Body of pancreas (tissue), 4 donors: ENCODE results near the gene CLDN8. TPM values are rescaled to one million over a fixed set of nuclear protein-coding genes. Genes with fewer than 3 reads are reported as not detected.

ENCODE experiments used
- ATAC-seq: fragments of 150-250 bp; one replicate; pipeline ENCODE4 v1.9.1; 2016
- DNase-seq, 4 donors: peaks; one replicate each; pipeline ENCODE4 v3.0.0-alpha.2; 2019
- H3K27ac ChIP-seq, 4 donors: fragments of 200-600 bp; sonication (generic); 1 replicate in 3 of 4; 2 replicates in 1 of 4; pipeline versions ENCODE4 v1.5.1 to v1.6.1; 2016 to 2019; ENCODE audit warnings: mild to moderate bottlenecking in 1 of 4, mixed read lengths in 1 of 4, moderate library complexity in 1 of 4
- H3K27me3 ChIP-seq, 2 donors: fragments of 200-600 bp; sonication (generic); one replicate each; pipeline ENCODE4 v1.6.0; 2016; ENCODE audit warnings: mild to moderate bottlenecking in 1 of 2
- H3K36me3 ChIP-seq, 2 donors: fragments of 200-600 bp; sonication (generic); replicated peaks in 1 of 2; 2 replicates each; pipeline ENCODE4 v1.5.1; 2016; ENCODE audit warnings: low read depth in 2 of 2; ENCODE audit not compliant: insufficient read depth in 1 of 2
- H3K4me1 ChIP-seq: fragments of 200-600 bp; sonication (generic); one replicate; pipeline ENCODE4 v1.6.0; 2016
- H3K4me3 ChIP-seq, 2 donors: fragments of 200-600 bp; sonication (generic); 1 replicate in 1 of 2; 2 replicates in 1 of 2; pipeline ENCODE4 v1.5.1; 2016 to 2019
- H3K9me3 ChIP-seq, 3 donors: fragments of 200-600 bp; sonication (generic); 1 replicate in 2 of 3; 2 replicates in 1 of 3; pipeline ENCODE4 v1.5.1; 2016
- CTCF ChIP-seq, 7 experiments: fragments of 450-650 bp in 4 of 7; fragments of 200-600 bp in 3 of 7; sonication (generic) in 3 of 7; IDR thresholded peaks; one replicate each; pipeline ENCODE4 v1.5.1; 2016 to 2019; ENCODE audit warnings: antibody characterized with exemption in 7 of 7
- POLR2A ChIP-seq, 3 donors: fragments of 450-650 bp; IDR thresholded peaks; one replicate each; pipeline ENCODE4 v1.6.1; 2016; ENCODE audit warnings: antibody characterized with exemption in 3 of 3, mild to moderate bottlenecking in 2 of 3
- WGBS, 2 donors: methylation state at CpG; one replicate each; pipeline ENCODE4 v1.1.5; 2017; 5-methylcytosine and 5-hydroxymethylcytosine counted together
- intact Hi-C: fragments of 100-400 bp; cut with DNase I; formaldehyde crosslinking; loops from one replicate; pipeline ENCODE4 v1.15.1; 2023
- total RNA-seq, 2 donors: library from RNA; depleted of rRNA; stranded (reverse); fragments of >200 nt; gene quantifications; one replicate each; pipeline ENCODE4 v1.1.0, GENCODE V29; 2016

Gene CLDN8
- total RNA-seq: under 1 TPM in 1 of 2 donors, not detected in 1; 0.66 TPM

GRCh38 chr21:30216041-30216723 is at the start of gene CLDN8:
TSS of gene CLDN8 (minus strand) at chr21:30216097. CDS start at chr21:30215925, 172 bp downstream.
- peak; percentile 84 for ATAC-seq
- Histone ChIP-seq H3K9me3 (no peaks in the 10 kb centered on the region), H3K27ac (peak within 1 kb of the TSS in 2 of 4 donors; percentile 10 to 11), H3K4me1 (peaks cover 6% of the 10 kb centered on the region), H3K27me3 (no peaks in the 10 kb centered on the region), H3K36me3 (no peaks in the 10 kb centered on the region), H3K4me3 (no peak within 1 kb of the TSS)
- intact Hi-C loops: no loop called here
- DNase-seq: peak; percentile 25 to 63 (median 45)
- TF ChIP-seq POLR2A (IDR thresholded peaks at IDR 0.05) (no peak), CTCF (IDR thresholded peaks at IDR 0.05) (no peak)
- WGBS, 2 donors: 23 to 41% methylated on average over 5 of the region's 5 CpGs

GRCh38 chr21:30257773-30258172 is 41.9 kb upstream of the CLDN8 start:
- 67% methylated on average over 4 of the region's 4 CpGs for WGBS, 2 donors
- no peak for DNase-seq
- TF ChIP-seq CTCF (IDR thresholded peaks at IDR 0.05): peak in 2 of 7 experiments; percentile 10 to 11
- TF ChIP-seq POLR2A (IDR thresholded peaks at IDR 0.05): no peak
- H3K36me3 ChIP-seq: no peaks in the 10 kb centered on the region
- no peak for ATAC-seq
- H3K27me3 ChIP-seq: no peaks in the 10 kb centered on the region
- intact Hi-C loops: no loop called here
- H3K27ac ChIP-seq: no peak overlapping the region
- no peaks in the 10 kb centered on the region for H3K4me1 ChIP-seq
- H3K9me3 ChIP-seq: no peaks in the 10 kb centered on the region
- no peak overlapping the region for H3K4me3 ChIP-seq

GRCh38 chr21:30256100-30256499 is 40.2 kb upstream of the CLDN8 start:
- ATAC-seq: no peak
- WGBS, 2 donors: 71 to 81% methylated on average over 4 of the region's 4 CpGs
- H3K27ac ChIP-seq: no peak overlapping the region

GRCh38 chr21:30255679-30256078 is 39.8 kb upstream of the CLDN8 start:
- no peak overlapping the region for H3K27ac ChIP-seq
- intact Hi-C loops: no loop called here
- WGBS, 2 donors: 20 to 28% methylated on average over 1 of the region's 1 CpG
- no peaks in the 10 kb centered on the region for H3K27me3 ChIP-seq
- no peaks in the 10 kb centered on the region for H3K9me3 ChIP-seq
- no peaks in the 10 kb centered on the region for H3K4me1 ChIP-seq
- no peak for DNase-seq
- no peak overlapping the region for H3K4me3 ChIP-seq
- TF ChIP-seq POLR2A (IDR thresholded peaks at IDR 0.05) (no peak), CTCF (IDR thresholded peaks at IDR 0.05) (no peak)
- no peaks in the 10 kb centered on the region for H3K36me3 ChIP-seq
- no peak for ATAC-seq

More at GRCh38 chr21:30256100-30256499, 40.2 kb upstream of the CLDN8 start:
- no peaks in the 10 kb centered on the region for H3K4me1 ChIP-seq
- H3K27me3 ChIP-seq: no peaks in the 10 kb centered on the region
- DNase-seq: no peak
- no peak overlapping the region for H3K4me3 ChIP-seq
- TF ChIP-seq POLR2A (IDR thresholded peaks at IDR 0.05) (no peak), CTCF (IDR thresholded peaks at IDR 0.05) (no peak)
- H3K9me3 ChIP-seq: no peaks in the 10 kb centered on the region
- intact Hi-C loops: no loop called here
- H3K36me3 ChIP-seq: no peaks in the 10 kb centered on the region

- no peak for DNase-seq
- ATAC-seq: no peak
- 55 to 62% methylated on average over 1 of the region's 1 CpG for WGBS, 2 donors
- H3K4me1 ChIP-seq: no peaks in the 10 kb centered on the region
- H3K27me3 ChIP-seq: no peaks in the 10 kb centered on the region
- H3K27ac ChIP-seq: no peak overlapping the region
- H3K36me3 ChIP-seq: no peaks in the 10 kb centered on the region
- H3K4me3 ChIP-seq: no peak overlapping the region
- intact Hi-C loops: no loop called here
- TF ChIP-seq POLR2A (IDR thresholded peaks at IDR 0.05) (no peak), CTCF (IDR thresholded peaks at IDR 0.05) (no peak)
- no peaks in the 10 kb centered on the region for H3K9me3 ChIP-seq
Measured at GRCh38 chr21:30251781-30252180, 35.9 kb upstream of the CLDN8 start.
